ENCODE results near the gene MAJIN.

The MAJIN gene

DNA sequence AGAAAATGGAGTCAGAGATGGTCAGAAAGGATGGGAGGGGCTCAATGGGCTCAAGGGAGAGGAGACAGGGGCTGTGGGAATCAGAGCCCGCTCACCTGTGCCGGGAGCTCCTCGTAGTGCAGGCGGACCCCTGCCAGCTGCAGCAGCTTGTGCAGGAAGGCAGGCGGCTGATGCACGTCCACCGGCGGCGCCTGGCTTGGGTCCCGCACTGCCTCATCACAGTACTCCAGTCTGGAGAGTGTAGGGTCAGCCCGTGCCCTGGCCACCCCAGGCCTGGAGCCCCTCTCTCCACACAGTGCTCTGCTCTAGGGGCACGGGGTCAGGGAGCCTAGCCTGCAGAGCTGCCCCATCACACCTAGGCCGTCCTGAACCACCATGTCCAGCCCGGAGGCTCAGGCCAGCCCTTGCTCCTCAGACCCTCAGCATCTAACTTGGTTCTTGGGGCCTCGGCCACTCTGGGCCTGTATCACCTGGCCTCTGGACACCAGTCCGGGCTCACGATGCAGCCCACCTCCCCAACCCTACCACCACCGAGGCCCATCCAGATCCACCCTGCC is 58.7 kb downstream of the MAJIN start:
- no peak for ATAC-seq
- no peak for TF ChIP-seq ZFP3 (CRISPR knock-in tag; IDR thresholded peaks at IDR 0.05)
- no peak for TF ChIP-seq TOX (CRISPR knock-in tag; IDR thresholded peaks at IDR 0.05; ENCODE audit: borderline replicate concordance)
- TF ChIP-seq, protein P1, sequence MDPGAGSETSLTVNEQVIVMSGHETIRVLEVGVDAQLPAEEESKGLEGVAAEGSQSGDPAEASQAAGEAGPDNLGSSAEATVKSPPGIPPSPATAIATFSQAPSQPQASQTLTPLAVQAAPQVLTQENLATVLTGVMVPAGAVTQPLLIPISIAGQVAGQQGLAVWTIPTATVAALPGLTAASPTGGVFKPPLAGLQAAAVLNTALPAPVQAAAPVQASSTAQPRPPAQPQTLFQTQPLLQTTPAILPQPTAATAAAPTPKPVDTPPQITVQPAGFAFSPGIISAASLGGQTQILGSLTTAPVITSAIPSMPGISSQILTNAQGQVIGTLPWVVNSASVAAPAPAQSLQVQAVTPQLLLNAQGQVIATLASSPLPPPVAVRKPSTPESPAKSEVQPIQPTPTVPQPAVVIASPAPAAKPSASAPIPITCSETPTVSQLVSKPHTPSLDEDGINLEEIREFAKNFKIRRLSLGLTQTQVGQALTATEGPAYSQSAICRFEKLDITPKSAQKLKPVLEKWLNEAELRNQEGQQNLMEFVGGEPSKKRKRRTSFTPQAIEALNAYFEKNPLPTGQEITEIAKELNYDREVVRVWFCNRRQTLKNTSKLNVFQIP (CRISPR knock-in tag; IDR thresholded peaks at IDR 0.05; ENCODE audit: borderline replicate concordance, low read depth) = no peak
- TF ChIP-seq GLIS3 (CRISPR knock-in tag; IDR thresholded peaks at IDR 0.05) = no peak
- TF ChIP-seq, protein P2, sequence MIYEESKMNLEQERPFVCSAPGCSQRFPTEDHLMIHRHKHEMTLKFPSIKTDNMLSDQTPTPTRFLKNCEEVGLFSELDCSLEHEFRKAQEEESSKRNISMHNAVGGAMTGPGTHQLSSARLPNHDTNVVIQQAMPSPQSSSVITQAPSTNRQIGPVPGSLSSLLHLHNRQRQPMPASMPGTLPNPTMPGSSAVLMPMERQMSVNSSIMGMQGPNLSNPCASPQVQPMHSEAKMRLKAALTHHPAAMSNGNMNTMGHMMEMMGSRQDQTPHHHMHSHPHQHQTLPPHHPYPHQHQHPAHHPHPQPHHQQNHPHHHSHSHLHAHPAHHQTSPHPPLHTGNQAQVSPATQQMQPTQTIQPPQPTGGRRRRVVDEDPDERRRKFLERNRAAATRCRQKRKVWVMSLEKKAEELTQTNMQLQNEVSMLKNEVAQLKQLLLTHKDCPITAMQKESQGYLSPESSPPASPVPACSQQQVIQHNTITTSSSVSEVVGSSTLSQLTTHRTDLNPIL (CRISPR knock-in tag; IDR thresholded peaks at IDR 0.05; ENCODE audit: low read depth) = no peak
- no peak for TF ChIP-seq ZC3H10 (CRISPR knock-in tag; IDR thresholded peaks at IDR 0.05)
- TF ChIP-seq PPARA (CRISPR knock-in tag; IDR thresholded peaks at IDR 0.05; ENCODE audit: borderline replicate concordance) = no peak

DNA sequence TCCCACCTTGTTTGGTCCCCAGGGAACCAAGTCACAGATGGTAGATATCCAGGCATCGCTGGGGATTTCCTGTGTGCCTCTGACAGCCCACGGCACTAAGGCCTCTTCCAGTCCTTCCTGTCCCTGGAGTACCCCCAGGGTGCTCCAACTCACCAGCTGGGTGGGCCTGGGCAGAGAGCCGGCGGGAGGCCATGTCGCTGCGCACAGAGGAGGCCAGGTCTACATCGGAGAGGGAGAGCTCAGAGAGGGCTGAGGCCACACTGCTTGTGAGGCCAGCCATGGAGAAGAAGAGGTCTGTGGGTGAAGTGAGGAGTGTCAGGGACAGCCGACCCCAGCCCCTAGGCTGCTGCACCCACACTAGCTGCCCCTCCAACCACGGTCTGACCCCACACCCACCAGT is 60.2 kb downstream of the MAJIN start:
- TF ChIP-seq ZFP3 (CRISPR knock-in tag; IDR thresholded peaks at IDR 0.05) (no peak), ZNF565 (CRISPR knock-in tag; conservative IDR thresholded peaks at IDR 0.05; ENCODE audit: low read depth) (no peak), ZNF70 (CRISPR knock-in tag; IDR thresholded peaks at IDR 0.05) (no peak), ISL1 (CRISPR knock-in tag; IDR thresholded peaks at IDR 0.05) (no peak), SNAI2 (CRISPR knock-in tag; IDR thresholded peaks at IDR 0.05) (no peak)
- TF ChIP-seq, protein P3, sequence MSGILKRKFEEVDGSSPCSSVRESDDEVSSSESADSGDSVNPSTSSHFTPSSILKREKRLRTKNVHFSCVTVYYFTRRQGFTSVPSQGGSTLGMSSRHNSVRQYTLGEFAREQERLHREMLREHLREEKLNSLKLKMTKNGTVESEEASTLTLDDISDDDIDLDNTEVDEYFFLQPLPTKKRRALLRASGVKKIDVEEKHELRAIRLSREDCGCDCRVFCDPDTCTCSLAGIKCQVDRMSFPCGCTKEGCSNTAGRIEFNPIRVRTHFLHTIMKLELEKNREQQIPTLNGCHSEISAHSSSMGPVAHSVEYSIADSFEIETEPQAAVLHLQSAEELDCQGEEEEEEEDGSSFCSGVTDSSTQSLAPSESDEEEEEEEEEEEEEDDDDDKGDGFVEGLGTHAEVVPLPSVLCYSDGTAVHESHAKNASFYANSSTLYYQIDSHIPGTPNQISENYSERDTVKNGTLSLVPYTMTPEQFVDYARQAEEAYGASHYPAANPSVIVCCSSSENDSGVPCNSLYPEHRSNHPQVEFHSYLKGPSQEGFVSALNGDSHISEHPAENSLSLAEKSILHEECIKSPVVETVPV (CRISPR knock-in tag; IDR thresholded peaks at IDR 0.05) = no peak
- no peak for ATAC-seq

- TF ChIP-seq SNAI2 (CRISPR knock-in tag; IDR thresholded peaks at IDR 0.05) = no peak
- TF ChIP-seq ISL1 (CRISPR knock-in tag; IDR thresholded peaks at IDR 0.05) = no peak
- no peak for TF ChIP-seq RARB (CRISPR knock-in tag; IDR thresholded peaks at IDR 0.05)
- TF ChIP-seq PPARA (CRISPR knock-in tag; IDR thresholded peaks at IDR 0.05; ENCODE audit: borderline replicate concordance) = no peak
- TF ChIP-seq, protein P4, sequence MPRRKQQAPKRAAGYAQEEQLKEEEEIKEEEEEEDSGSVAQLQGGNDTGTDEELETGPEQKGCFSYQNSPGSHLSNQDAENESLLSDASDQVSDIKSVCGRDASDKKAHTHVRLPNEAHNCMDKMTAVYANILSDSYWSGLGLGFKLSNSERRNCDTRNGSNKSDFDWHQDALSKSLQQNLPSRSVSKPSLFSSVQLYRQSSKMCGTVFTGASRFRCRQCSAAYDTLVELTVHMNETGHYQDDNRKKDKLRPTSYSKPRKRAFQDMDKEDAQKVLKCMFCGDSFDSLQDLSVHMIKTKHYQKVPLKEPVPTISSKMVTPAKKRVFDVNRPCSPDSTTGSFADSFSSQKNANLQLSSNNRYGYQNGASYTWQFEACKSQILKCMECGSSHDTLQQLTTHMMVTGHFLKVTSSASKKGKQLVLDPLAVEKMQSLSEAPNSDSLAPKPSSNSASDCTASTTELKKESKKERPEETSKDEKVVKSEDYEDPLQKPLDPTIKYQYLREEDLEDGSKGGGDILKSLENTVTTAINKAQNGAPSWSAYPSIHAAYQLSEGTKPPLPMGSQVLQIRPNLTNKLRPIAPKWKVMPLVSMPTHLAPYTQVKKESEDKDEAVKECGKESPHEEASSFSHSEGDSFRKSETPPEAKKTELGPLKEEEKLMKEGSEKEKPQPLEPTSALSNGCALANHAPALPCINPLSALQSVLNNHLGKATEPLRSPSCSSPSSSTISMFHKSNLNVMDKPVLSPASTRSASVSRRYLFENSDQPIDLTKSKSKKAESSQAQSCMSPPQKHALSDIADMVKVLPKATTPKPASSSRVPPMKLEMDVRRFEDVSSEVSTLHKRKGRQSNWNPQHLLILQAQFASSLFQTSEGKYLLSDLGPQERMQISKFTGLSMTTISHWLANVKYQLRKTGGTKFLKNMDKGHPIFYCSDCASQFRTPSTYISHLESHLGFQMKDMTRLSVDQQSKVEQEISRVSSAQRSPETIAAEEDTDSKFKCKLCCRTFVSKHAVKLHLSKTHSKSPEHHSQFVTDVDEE (CRISPR knock-in tag; IDR thresholded peaks at IDR 0.05) = no peak
- TF ChIP-seq ZFP3 (CRISPR knock-in tag; IDR thresholded peaks at IDR 0.05) = no peak
- TF ChIP-seq BACH2 (CRISPR knock-in tag; IDR thresholded peaks at IDR 0.05; ENCODE audit: borderline replicate concordance) = no peak
- no peak for TF ChIP-seq ZNF8 (CRISPR knock-in tag; IDR thresholded peaks at IDR 0.05)
- no peak for TF ChIP-seq ZNF565 (CRISPR knock-in tag; conservative IDR thresholded peaks at IDR 0.05; ENCODE audit: low read depth)
- TF ChIP-seq ZC3H10 (CRISPR knock-in tag; IDR thresholded peaks at IDR 0.05) = no peak
- TF ChIP-seq PATZ1 (CRISPR knock-in tag; IDR thresholded peaks at IDR 0.05; ENCODE audit: borderline replicate concordance) = no peak
- TF ChIP-seq ESRRG (CRISPR knock-in tag; IDR thresholded peaks at IDR 0.05) = no peak
- no peak for TF ChIP-seq OSR1 (CRISPR knock-in tag; IDR thresholded peaks at IDR 0.05)
- TF ChIP-seq TCF4 (CRISPR knock-in tag; IDR thresholded peaks at IDR 0.05; ENCODE audit: borderline replicate concordance) = no peak
- no peak for ATAC-seq
Measured at GRCh38 chr11:64911142-64911541, 60.8 kb downstream of the MAJIN start.
